Ascending aorta (tissue), 2 donors: Measurements from ENCODE around the gene AGBL1. TPM values are rescaled to one million over a fixed set of nuclear protein-coding genes. Genes with fewer than 3 reads are reported as not detected.

Experiments
- DNase-seq, 2 donors: peaks; one replicate each; pipeline ENCODE4 v3.0.0-alpha.2; 2019; ENCODE audit warnings: low spot score in 2 of 2
- H3K27ac ChIP-seq, 2 donors: fragments of 200-600 bp; sonication (generic); one replicate each; pipeline ENCODE4 v1.5.1; 2016 to 2017; ENCODE audit warnings: mild to moderate bottlenecking in 1 of 2
- H3K27me3 ChIP-seq: fragments of 200-600 bp; sonication (generic); one replicate; pipeline ENCODE4 v1.5.1; 2017
- H3K36me3 ChIP-seq, 2 donors: fragments of 200-600 bp; sonication (generic); one replicate each; pipeline ENCODE4 v1.5.1; 2016
- H3K4me1 ChIP-seq, 2 donors: fragments of 200-600 bp; sonication (generic); one replicate each; pipeline ENCODE4 v1.5.1; 2016 to 2017; ENCODE audit warnings: mild to moderate bottlenecking in 1 of 2
- H3K4me3 ChIP-seq, 2 donors: fragments of 200-600 bp; sonication (generic); one replicate each; pipeline ENCODE4 v1.5.1; 2016 to 2017; ENCODE audit warnings: mild to moderate bottlenecking in 1 of 2
- H3K9me3 ChIP-seq, 2 donors: fragments of 200-600 bp; sonication (generic); one replicate each; pipeline ENCODE4 v1.5.1; 2016
- intact Hi-C: fragments of 100-400 bp; cut with DNase I; formaldehyde crosslinking; loops from one replicate; pipeline ENCODE4 v1.15.1; 2023
- total RNA-seq: library from RNA; depleted of rRNA; stranded (reverse); fragments of >200 nt; gene quantifications from one replicate; pipeline ENCODE4 v1.1.0, GENCODE V29; 2016
- TF ChIP-seq, protein P1 (sequence below), 3 experiments: fragments of 200-600 bp in 2 of 3; fragments of 450-650 bp in 1 of 3; sonication (generic) in 2 of 3; IDR thresholded peaks; one replicate each; pipeline ENCODE4 v1.5.1; 2016 to 2019; ENCODE audit warnings: antibody characterized with exemption in 3 of 3, mild to moderate bottlenecking in 1 of 3, moderate library complexity in 1 of 3

The AGBL1 gene
- total RNA-seq, 1 donor from 2014 or later = not detected

DNA sequence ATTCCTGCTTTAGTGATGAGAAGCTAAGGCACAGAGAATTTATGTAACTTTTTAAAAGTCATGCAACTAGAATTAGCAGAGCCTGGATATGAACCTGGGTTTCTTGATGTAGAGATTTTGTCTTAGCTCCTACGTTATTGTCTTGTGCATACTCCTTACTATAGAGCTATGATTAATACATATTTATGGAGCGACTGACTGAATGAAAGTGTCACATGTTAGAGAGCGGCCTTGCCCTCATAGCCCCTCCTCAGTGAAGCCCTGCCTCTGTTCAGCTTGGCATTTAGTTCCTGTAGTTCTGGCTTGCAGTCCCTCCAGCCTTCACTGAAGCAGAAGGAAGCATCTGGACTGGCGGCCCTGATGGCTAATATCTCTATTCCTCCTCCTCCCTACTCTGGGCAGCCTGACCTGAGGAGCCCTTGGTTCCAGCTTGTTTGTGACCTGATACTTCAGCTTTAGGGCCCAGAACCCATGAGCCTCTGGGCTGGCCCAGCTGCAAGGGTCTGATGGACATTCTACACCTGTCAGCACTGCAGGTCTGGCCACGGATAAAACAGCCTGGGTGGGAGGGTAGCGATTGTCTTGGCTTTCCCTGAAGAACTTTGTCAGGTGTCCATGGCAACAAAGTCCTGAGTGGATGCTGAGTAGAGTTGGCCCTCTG is 13.4 kb upstream of the AGBL1 start:
- intact Hi-C loops = no loop called here
- H3K27me3 ChIP-seq = no peaks in the 10 kb centered on the region
- H3K9me3 ChIP-seq = no peaks in the 10 kb centered on the region

DNA sequence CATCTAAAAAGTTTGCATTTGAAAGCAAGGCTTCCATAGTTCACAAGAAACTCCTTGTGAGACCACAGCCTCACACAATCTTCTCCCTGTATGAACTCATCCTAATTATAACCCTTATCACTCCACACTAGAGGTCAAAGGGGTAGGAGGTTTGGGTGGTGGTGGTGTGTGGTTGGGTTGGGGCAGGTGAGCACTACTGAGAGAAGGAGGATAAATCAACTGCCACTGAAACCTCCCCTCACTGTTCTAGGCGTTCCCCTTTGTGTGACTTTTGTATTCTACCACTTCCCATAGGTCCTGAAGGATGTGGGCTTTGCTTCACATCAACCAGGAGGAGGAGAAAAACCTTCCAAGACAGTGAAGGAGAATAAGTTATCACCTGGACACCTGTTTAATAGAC is 6.4 kb upstream of the AGBL1 start:
- TF ChIP-seq, protein P1, sequence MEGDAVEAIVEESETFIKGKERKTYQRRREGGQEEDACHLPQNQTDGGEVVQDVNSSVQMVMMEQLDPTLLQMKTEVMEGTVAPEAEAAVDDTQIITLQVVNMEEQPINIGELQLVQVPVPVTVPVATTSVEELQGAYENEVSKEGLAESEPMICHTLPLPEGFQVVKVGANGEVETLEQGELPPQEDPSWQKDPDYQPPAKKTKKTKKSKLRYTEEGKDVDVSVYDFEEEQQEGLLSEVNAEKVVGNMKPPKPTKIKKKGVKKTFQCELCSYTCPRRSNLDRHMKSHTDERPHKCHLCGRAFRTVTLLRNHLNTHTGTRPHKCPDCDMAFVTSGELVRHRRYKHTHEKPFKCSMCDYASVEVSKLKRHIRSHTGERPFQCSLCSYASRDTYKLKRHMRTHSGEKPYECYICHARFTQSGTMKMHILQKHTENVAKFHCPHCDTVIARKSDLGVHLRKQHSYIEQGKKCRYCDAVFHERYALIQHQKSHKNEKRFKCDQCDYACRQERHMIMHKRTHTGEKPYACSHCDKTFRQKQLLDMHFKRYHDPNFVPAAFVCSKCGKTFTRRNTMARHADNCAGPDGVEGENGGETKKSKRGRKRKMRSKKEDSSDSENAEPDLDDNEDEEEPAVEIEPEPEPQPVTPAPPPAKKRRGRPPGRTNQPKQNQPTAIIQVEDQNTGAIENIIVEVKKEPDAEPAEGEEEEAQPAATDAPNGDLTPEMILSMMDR (IDR thresholded peaks at IDR 0.05) = no peak
- no peaks in the 10 kb centered on the region for H3K27me3 ChIP-seq
- H3K4me1 ChIP-seq = no peaks in the 10 kb centered on the region
- H3K4me3 ChIP-seq = no peak overlapping the region
- DNase-seq = no peak
- no peaks in the 10 kb centered on the region for H3K36me3 ChIP-seq
- intact Hi-C loops = no loop called here
- no peak overlapping the region for H3K27ac ChIP-seq
- H3K9me3 ChIP-seq = no peaks in the 10 kb centered on the region

More for the DNA sequence above, 13.4 kb upstream of the AGBL1 start:
- DNase-seq = no peak
- Histone ChIP-seq H3K27ac (no peak overlapping the region), H3K36me3 (no peaks in the 10 kb centered on the region), H3K4me3 (no peak overlapping the region), H3K4me1 (no peaks in the 10 kb centered on the region)
- TF ChIP-seq, protein P1 (IDR thresholded peaks at IDR 0.05) = no peak

DNA sequence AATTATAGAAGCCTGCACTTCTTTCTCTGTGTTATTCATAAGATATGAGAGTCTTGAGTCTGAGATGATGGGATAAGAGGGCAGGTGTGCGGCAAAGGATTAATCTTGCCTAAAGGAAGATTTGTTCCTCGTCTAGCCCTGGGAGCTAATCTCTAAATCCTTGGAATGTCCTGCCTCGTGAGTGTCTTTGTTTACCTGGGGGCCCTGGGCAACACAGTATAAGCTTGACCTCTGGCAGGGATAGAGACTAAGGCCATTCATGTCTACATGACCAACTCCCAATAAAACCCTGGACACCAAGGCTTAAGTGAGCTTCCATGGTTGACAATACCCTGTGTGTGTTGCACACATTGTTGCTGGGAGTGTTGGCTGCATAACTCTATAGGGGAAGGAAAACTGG is 3.2 kb upstream of the AGBL1 start:
- intact Hi-C loops = no loop called here
- Histone ChIP-seq H3K36me3 (no peaks in the 10 kb centered on the region), H3K27ac (no peak overlapping the region), H3K4me3 (no peak overlapping the region), H3K4me1 (no peaks in the 10 kb centered on the region), H3K9me3 (no peaks in the 10 kb centered on the region), H3K27me3 (no peaks in the 10 kb centered on the region)
- no peak for DNase-seq
- TF ChIP-seq, protein P1 (IDR thresholded peaks at IDR 0.05) = no peak

DNA sequence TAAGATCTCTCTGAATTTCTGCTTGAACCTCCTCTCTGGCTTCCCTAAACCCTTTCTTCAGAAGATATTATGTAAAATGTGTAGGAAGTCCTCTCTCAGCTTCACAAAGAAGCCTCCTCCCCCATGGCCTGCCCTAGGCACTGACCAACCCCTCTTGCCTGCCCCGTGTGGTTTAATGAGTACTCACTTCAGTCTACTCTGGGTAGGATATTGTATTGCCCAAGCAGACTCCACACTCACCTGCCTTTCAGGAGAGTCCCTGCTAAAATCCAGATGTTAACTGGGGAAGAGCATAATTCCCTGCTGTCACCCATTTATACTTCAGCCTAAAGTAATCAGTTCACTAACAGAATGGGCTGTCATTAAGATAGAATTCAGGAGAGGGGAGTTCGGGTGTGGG is 2.6 kb upstream of the AGBL1 start:
- intact Hi-C loops = no loop called here

DNA sequence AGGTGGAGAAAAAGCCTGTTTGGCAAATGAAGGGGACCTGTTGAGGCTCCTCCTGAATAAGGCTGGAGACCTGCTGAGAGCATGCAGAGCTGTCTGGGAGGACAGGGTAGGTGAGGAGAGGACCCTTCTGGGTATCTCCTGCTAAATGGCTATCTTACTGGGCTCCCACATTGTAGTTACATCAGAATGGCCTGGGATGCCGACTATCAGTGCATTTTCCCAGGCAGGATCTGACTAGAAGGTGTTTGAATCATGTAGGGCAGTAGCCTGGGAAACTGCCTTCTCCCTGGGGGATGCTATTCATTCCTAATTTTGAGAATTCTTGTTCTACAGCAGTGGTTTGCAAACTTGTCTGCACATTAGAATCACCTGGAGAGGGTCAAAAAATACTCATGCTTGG is 631 bp downstream of the AGBL1 start:
- H3K9me3 ChIP-seq = no peaks in the 10 kb centered on the region
- H3K27me3 ChIP-seq = no peaks in the 10 kb centered on the region
- H3K4me1 ChIP-seq = no peaks in the 10 kb centered on the region
- H3K4me3 ChIP-seq = no peak overlapping the region
- H3K36me3 ChIP-seq = no peaks in the 10 kb centered on the region
- intact Hi-C loops = no loop called here
- DNase-seq = no peak
- TF ChIP-seq, protein P1 (IDR thresholded peaks at IDR 0.05) = no peak
- no peak overlapping the region for H3K27ac ChIP-seq

More for the DNA sequence above, 2.6 kb upstream of the AGBL1 start:
- Histone ChIP-seq H3K27ac (no peak overlapping the region), H3K9me3 (no peaks in the 10 kb centered on the region), H3K4me1 (no peaks in the 10 kb centered on the region), H3K27me3 (no peaks in the 10 kb centered on the region), H3K4me3 (no peak overlapping the region), H3K36me3 (no peaks in the 10 kb centered on the region)
- DNase-seq = no peak
- TF ChIP-seq, protein P1 (IDR thresholded peaks at IDR 0.05) = no peak
